Activated CD4-positive, alpha-beta T cell treated with anti-CD3 and anti-CD28 coated beads for 48 hours (primary cell): ENCODE data around the gene KSR1.
"Not testable (repeated sequence)": the region's sequence is repeated elsewhere in the genome, so short reads cannot be mapped to it uniquely, and the experiment has no call there.

Experiments used
- DNase-seq: peaks from one replicate; pipeline ENCODE4 v3.0.0-alpha.2; 2020

Gene KSR1

DNA sequence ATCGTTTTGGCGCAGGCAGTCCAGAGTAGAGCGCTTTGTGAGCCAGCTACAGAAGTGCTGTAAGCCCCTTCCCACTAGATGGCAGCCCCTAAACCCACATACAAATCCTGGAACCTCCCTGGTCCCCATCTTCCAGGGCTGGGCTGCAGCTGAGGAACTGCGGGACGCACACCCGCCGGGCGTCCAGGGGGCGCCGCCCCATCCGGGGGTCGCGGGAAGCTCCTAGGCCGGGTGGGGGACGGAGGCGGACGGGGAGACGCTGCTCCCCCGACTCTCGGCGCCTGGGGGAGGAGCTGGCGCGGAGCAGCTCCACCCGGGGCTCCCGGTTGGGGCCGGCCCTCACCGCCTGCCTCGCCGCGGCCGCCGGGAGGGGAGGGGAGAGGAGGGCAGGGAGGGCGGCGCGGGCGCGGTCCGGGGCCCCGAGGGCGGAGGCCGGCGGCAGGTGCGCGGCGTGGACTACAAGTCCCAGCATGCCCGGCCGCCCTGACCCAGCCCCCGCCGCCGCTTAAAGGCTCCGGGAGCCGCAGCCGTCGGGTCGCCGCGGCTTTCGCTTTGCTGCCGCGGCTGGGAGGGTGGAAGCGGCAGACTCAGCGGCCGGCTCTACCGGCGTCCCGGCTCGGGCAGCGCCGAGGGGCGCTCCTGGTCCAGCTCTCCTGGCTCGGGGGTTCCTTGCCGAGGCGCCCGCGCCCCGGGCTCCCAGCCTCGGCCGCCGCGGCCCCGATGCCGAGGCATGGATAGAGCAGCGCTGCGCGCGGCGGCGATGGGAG, at the start of gene KSR1:
KSR1 (plus strand) TSS at position 535 of the 767 bp plus-strand sequence; CDS start at position 731, 196 bp downstream.
- DNase-seq, result peak; percentile 89

DNA sequence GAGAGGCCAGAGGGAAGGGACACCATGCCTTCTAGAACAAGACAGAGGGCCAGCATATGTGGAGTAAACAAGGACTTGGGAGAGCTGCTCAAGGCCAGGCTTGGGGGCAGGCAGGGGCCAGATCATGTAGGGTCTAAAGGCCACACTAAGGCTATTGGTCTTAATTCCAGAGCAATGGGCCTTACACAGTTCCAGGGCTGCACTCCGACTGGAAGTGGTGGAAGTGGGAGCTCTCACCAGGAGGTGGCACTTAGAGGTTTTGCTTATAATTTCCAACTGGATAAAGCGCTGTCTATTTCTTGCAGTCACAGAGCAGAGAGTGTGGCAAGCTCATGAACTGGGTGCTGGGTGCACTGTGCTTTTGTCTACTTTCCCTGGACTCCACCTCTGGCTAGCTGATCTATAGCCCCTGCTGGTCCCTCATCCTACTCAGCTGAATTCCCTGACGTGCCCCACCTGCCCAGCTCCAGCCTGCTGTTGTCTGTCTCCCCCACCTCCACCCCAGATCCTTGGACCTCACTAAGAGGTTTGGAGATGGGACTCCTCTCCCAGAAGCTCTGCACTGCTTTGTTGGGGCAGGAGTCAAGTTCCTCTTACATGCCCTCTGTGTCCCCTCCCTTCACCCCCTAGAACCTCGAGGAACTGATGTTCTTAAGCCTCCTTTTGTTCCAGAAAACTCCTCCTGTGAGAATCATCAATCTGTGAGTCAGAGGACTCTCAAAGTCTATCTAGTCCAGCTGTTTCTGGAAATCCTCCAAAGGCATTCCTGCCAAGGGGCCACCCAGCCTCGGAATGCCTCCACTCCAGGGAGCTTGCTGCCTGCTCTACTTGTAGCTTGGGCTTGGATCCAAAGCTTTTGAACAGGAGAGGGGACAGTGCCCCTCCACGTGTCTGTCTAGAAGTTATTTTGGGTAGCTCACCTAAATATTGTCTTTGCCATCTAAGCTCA, 48.1 kb upstream of the KSR1 start:
- no peak for DNase-seq

GRCh38 chr17:27408891-27409290, 47.4 kb upstream of the KSR1 start:
- DNase-seq, result no peak

- DNase-seq, result not testable (repeated sequence)
Observed at GRCh38 chr17:27412158-27412557, 44.1 kb upstream of the KSR1 start.

- DNase-seq, result no peak
Observed at GRCh38 chr17:27413315-27413714, 42.9 kb upstream of the KSR1 start.

GRCh38 chr17:27413792-27414191, 42.5 kb upstream of the KSR1 start:
- DNase-seq, result no peak

DNA sequence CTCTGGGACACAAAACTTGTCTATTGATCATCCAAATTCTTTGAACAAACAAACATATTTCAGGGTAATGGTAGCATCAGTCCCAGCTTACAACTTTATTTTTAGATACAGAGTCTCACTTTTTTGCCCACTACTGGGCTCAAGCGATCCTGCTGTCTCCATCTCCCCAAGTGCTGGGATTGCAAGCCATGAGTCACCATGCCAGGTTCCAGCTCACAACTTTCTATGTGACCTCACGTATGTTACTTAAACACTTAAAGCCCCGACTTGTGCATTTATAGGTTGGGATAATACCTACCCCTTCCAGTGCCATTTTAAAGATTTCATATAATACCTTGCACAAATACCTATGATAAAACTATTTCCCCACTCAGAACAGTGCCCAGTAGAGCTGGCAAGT, 42.0 kb upstream of the KSR1 start:
- no peak for DNase-seq

DNA sequence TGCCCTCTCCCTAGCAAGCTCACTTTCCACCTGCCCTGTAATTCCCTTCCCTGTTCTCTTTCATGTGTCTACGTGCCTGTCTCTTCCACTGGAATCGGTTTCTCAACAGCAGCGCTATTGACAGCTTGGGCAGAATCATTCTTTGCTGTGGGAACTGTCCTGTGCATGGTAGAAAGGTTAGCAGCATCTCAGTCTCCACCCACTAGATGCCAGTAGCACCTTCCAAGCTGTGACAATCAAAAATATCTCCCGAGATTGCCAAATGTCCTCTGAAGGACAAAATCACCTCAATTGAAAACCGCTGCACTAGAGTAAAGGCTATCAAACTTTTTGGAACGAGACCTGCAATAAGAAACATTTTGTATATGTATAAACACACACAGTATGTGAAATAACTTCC, 41.6 kb upstream of the KSR1 start:
- DNase-seq, result no peak

DNA sequence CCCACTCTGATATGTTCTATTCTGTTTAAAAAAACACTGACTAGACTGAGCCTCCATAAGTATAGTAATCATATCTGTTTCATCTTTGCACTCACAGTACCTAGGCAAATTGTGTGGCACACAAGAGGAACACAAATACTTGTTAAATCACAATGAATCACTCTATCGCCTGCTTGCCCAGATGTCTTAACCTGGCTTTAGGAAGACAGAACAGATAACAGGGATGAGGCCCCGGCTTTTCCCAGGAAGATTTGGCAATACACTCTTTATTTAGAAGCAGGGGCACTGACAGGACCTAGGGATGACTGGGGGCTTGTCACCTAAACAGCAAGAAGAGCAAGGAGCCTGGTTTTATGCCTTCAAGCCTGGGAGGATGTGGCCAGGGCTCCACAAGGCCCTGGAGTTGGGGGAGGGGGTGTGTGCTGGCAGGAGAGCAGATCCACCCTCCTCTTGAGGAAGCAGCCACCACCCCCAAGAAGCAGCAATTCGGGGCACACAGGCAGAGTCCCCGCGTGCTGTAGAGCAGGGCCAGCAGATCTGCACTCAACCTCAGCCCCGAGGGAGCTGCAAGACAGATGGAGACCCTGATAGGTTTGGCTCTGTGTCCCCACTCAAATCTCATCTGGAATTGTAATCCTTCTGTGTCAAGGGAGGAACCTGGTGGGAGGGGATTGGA, 41.0 kb upstream of the KSR1 start:
- DNase-seq, result no peak

DNA sequence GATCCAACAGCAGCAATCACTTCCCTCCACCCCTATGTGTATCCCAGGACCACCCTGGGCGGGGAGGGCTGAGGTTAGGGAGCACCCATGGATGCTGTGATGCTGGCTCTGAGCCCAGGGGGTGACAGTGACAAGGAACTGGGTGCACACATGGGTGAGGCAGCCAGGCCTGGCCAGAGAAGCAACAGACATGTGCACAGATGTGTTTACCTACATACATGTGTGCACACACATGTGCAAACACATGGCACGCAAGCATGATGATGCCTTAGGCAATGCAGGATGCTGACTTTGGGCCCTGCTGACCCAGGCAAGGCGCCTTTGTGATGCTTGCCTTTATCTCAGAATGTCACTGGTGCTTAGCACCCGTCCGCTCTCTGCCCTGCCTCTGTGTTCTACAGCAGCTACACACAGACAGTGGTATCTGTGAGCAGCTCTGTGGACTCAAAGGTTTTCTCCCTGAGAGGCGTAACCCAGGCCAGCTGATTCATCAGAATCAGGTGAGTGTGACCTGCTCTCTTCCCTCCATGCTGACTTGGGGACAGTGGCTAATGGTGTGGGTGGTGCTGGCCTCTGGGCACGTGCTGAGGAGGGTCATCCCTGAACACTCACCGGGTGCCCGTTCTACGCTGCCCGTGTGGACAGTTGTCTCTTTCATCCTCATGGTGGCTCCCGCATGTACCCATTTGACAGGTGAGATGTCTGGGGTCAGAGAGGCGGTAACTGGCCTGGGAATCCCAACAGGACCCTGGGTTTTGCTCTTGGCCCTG, 38.5 kb upstream of the KSR1 start:
- DNase-seq, result no peak

DNA sequence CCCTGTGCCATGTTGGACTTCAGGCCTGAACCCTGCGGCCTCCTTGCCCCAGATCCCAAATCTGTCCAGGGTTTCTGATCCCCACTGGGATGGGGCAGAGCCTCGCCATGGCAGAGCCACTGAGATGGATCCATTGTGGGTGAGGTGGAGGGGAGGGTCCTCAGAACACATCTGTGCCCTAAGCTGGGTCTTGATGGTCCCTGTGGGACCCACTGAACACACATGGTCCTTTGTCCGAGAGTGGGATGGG, 38.0 kb upstream of the KSR1 start:
- no peak for DNase-seq

- DNase-seq, result no peak
Observed at GRCh38 chr17:27419156-27419555, 37.1 kb upstream of the KSR1 start.

DNA sequence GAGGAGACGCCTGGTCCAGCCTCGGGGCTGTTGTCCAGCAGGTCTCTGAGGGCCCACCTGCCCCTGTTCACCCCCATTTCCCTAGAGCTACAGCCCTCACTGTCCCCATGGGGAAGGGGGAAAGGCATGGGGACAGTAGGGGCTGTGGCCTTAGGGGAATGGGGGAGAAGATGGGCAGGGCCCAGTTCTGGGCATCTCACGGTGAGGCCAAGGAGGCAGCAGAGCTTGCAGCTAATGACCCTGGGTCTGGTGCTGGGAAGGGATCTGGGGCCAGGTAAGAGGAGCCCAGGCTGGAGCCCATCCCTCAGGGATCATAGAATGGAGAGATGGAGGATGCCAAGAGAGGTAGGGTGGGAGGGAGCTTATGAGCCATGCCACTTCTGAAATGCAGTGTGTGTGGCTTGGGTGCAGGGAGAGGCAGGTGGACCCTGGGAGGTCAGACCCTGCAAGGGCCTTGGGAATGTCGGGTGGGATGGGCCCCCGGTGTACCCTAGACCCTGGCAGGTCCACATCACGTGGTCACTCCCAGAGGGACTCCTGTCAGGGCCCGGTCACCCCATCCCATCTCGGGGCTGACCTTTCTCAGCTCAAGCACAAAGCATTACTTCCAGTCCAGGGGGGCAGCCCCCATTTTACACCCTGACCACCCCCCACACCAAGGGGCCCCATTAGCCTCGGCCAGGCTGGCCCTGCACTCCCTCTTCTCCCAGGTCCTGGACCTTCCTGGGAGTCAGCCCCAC, 35.9 kb upstream of the KSR1 start:
- no peak for DNase-seq

- DNase-seq, result no peak
Observed at GRCh38 chr17:27421111-27421510, 35.1 kb upstream of the KSR1 start.

GRCh38 chr17:27421626-27422025, 34.6 kb upstream of the KSR1 start:
- not testable (repeated sequence) for DNase-seq

- no peak for DNase-seq
Observed at GRCh38 chr17:27422601-27423000, 33.6 kb upstream of the KSR1 start.

DNA sequence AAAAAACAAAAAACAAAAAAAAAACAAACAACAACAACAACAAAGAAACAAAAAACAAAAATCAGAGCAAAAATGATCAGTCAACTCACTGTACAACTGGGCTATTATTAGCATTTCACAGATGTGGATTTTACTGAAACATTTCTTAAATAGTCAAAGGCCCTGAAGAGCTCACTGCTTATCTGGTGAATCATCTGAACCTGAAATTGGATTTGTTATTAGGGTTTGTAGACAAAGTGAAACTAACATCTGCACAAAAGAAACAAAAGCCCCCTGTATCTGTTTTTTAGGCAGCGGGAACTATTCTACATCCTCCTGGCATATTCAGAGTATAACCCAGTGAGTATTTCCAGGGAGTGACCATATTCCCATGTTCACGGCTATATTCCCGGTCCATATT, 32.6 kb upstream of the KSR1 start:
- DNase-seq, result no peak

GRCh38 chr17:27424516-27424915, 31.7 kb upstream of the KSR1 start:
- no peak for DNase-seq

DNA sequence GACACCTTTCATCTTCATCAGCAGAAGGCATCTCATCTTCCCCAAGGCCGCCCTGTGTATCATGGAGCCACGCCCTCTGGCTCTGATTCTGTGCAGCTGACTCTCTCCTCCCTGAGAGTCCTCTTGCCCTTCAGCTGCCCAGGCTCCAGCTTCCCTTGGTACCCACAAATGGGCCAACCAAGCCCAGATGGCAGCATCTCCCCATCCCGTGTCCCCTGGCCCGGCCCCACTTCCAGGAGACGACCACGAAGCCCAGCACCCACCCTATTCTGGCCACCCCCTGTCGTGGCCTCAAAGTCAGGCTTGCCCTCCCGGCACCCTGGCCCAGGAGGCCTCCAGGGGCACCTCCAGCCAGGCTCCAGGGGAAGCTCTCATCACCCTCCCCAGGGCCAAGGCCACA, 31.3 kb upstream of the KSR1 start:
- DNase-seq, result no peak

DNA sequence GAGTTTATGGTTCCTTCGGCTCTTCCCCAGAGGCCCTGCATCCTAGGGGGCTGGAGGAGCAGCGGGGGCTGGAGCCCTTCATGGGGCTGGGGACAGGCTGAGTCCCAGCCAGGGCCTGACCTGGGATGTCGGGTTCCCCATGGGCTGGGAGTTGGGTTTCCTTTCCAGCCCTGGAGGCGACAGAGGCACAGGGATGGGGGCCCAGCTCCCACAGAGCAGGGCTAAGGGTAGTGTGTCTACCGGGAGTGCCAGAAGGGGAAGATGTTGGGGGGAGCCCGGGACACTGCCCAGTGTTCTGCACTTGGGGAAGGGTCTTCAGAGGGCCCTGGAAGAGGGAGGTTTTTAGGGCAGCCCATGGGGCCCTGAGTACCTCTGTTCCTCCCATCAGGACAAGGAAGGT, 30.7 kb upstream of the KSR1 start:
- DNase-seq, result not testable (repeated sequence)

DNA sequence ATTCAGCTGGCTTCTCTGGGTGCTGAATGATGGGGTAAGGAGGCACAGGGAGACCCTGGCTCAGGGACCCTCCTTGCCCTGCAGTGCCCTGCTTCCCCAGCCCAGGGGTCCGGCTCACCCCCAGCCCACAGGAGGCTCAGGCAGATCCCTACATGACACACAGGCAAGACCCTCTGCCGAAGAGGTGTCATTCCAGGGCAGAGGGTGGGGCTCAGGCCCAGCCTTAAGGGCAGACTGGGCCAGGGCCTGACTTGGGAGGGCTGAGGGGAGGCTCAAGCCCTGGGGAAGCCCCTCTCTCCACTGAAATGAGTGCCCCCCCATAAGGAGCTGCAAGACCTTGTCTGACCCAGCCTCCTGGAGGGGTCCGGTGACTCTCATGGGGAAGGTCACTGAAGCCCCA, 30.3 kb upstream of the KSR1 start:
- no peak for DNase-seq

DNA sequence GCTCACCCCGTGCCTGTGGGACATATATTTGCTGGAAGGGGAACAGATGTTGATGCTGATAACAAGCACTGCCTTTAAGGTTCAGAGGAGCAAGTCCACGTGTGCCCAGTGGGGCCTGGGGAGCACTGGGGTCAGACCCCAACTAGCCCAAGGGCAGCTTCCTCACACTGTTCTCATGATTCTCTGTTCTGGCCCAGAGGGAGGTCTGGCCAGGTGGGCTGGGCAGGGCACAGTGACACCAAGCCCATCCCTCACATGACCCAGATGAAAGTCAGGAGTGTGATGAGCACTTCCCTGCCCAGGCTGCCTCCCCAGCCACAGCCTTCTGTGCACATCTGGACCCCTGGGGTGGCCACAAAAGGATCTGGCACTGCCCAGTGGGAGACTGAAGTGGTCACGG, 29.8 kb upstream of the KSR1 start:
- not testable (repeated sequence) for DNase-seq
